ENCODE data around the gene MAP7. TPM values are rescaled to one million over a fixed set of nuclear protein-coding genes. Genes with fewer than 3 reads are reported as not detected.

Gene MAP7
- total and polyA plus RNA-seq, 9 of the 15 experiments (the other 6 are each of a cell fraction or from before 2014, with no cell fraction given) = 0.76 to 7.7 (median 3.9) TPM

DNA sequence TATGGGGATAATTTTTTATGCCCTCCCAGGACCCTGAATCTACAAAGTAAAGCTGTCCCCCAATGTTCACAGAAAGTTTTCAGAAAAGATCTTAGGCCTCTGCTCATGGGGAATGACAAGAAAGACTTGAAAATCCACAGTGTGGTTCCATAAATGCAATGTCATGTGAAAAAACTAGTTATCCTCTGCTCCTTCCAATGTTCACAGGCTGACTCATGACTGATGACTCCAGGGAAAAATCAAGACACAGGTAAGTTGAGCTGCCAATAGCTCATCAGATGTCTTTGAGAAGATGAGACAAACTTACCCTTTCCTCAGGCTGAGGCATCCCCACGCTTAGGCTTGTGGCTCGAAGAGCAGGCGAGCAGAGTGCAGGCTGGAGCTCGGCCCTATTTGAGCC is 245.8 kb downstream of the MAP7 start:
- Histone ChIP-seq H3K79me2 (ENCODE audit: control insufficient read depth, insufficient read depth, low read length) (no peaks in the 10 kb centered on the region), H3K4me3 (no peak overlapping the region), H3K9me1 (ENCODE audit: control insufficient read depth, insufficient read depth, low read length) (no peaks in the 10 kb centered on the region), H2AFZ (ENCODE audit: low read depth, low read length) (no peak overlapping the region), H4K20me1 (replicated peaks; ENCODE audit: control insufficient read depth, insufficient read depth, low read length) (no peaks in the 10 kb centered on the region), H3K9me3 (replicated peaks; ENCODE audit: control insufficient read depth, insufficient read depth, low read depth, low read length) (no peaks in the 10 kb centered on the region), H3K4me2 (ENCODE audit: insufficient read depth, low read length) (no peak overlapping the region), H3K36me3 (ENCODE audit: control insufficient read depth, insufficient read depth, low read length) (no peaks in the 10 kb centered on the region), H3K9ac (ENCODE audit: insufficient read depth in 1 of 2, low read depth in 2 of 2, low read length in 2 of 2) (no peak overlapping the region), H3K27ac (ENCODE audit: extremely low read depth, low read depth, low read length) (no peak overlapping the region), H3K4me1 (replicated peaks in 1 of 2; ENCODE audit: control insufficient read depth in 2 of 2, insufficient read depth in 2 of 2, low read length in 2 of 2) (peaks cover 0 to 4% of the 10 kb centered on the region in 2 experiments; a peak in 2 of 5 replicates), H3K27me3 (ENCODE audit: control insufficient read depth in 2 of 2, insufficient read depth in 2 of 2, low read length in 2 of 2) (no peaks in the 10 kb centered on the region; a peak in 1 of 5 replicates)
- ATAC-seq (no peak), FAIRE-seq (no peak), DNase-seq (ENCODE audit: extremely low read depth in 1 of 4, low spot score in 3 of 4) (no peak)
- peak; percentile 32; the same call in 1 of the 2 replicates for TF ChIP-seq NFE2 (IDR thresholded peaks at IDR 0.05; ENCODE audit: low read depth)
- no peak for TF ChIP-seq MAFF (IDR thresholded peaks at IDR 0.05; ENCODE audit: low read length)
- TF ChIP-seq ZNF316 (IDR thresholded peaks at IDR 0.05) = peak; percentile 86
- no peak for TF ChIP-seq HMBOX1 (IDR thresholded peaks at IDR 0.05)
- TF ChIP-seq BMI1 (IDR thresholded peaks at IDR 0.05; ENCODE audit: low read length) = no peak
- TF ChIP-seq UBTF (IDR thresholded peaks at IDR 0.05; ENCODE audit: borderline replicate concordance in 1 of 2, low read depth in 2 of 2, low read length in 2 of 2) = no peak
- peak; percentile 82 for TF ChIP-seq MAFG (tag; conservative IDR thresholded peaks at IDR 0.05)
- TF ChIP-seq IFI16 (CRISPR knock-in tag; IDR thresholded peaks at IDR 0.05) = no peak
- peak; percentile 74 for TF ChIP-seq C11orf30 (IDR thresholded peaks at IDR 0.05; ENCODE audit: low read depth)
- TF ChIP-seq ZNF354B (CRISPR knock-in tag; IDR thresholded peaks at IDR 0.05) = no peak
- TF ChIP-seq ZBTB12 (CRISPR knock-in tag; IDR thresholded peaks at IDR 0.05) = no peak
- no peak for TF ChIP-seq THAP7 (CRISPR knock-in tag; IDR thresholded peaks at IDR 0.05)
- no peak for TF ChIP-seq SIX5 (IDR thresholded peaks at IDR 0.05; ENCODE audit: borderline replicate concordance in 1 of 2, insufficient read depth in 1 of 2, low read depth in 1 of 2, low read length in 2 of 2)
- TF ChIP-seq MAFK (IDR thresholded peaks at IDR 0.05; ENCODE audit: low read length) = peak; percentile 56
- no peak for TF ChIP-seq ZSCAN32 (CRISPR knock-in tag; IDR thresholded peaks at IDR 0.05)
- TF ChIP-seq SAFB (IDR thresholded peaks at IDR 0.05; ENCODE audit: borderline replicate concordance, low read depth, low read length) = no peak
- peak; percentile 12; the same call in 1 of the 2 replicates for TF ChIP-seq ATF3 (IDR thresholded peaks at IDR 0.05)
- TF ChIP-seq ATF3 (CRISPR knock-in tag; conservative IDR thresholded peaks at IDR 0.05) = no peak
- 34% methylated on average over 4 of the region's 4 CpGs for WGBS (ENCODE audit: insufficient coverage, low coverage, missing lambda C conversion rate)
- BruUV-seq (replicated peaks) = no TSS peak
- ChIA-PET CTCF (ENCODE audit: low intra/inter-chr PET ratio) (interaction anchor here (0.5 to 0.6 kb wide), 2 partner anchors 402 to 650 kb away, joined by 3 to 4 read pairs; no protein-coding TSS in a partner anchor), POLR2A (interaction anchor here (2.6 kb wide), 1 partner anchor 14 kb away, joined by 28 read pairs; the partner anchor contains the start of gene BCLAF1)
- in situ Hi-C loops (cut with MboI) (no loop called here), intact Hi-C loops (cut with micrococcal nuclease) (no loop called here)
